NCI-H128 (cell line): ENCODE measurements around the gene KRT13.
"Not testable (repeated sequence)": the region's sequence is repeated elsewhere in the genome, so short reads cannot be mapped to it uniquely, and the experiment has no call there.

ENCODE experiments used
- DNase-seq: peaks from one replicate; lab custom pipeline; 2025; ENCODE audit not compliant: unreplicated experiment; lab: John Stamatoyannopoulos, UW

The KRT13 gene

DNA sequence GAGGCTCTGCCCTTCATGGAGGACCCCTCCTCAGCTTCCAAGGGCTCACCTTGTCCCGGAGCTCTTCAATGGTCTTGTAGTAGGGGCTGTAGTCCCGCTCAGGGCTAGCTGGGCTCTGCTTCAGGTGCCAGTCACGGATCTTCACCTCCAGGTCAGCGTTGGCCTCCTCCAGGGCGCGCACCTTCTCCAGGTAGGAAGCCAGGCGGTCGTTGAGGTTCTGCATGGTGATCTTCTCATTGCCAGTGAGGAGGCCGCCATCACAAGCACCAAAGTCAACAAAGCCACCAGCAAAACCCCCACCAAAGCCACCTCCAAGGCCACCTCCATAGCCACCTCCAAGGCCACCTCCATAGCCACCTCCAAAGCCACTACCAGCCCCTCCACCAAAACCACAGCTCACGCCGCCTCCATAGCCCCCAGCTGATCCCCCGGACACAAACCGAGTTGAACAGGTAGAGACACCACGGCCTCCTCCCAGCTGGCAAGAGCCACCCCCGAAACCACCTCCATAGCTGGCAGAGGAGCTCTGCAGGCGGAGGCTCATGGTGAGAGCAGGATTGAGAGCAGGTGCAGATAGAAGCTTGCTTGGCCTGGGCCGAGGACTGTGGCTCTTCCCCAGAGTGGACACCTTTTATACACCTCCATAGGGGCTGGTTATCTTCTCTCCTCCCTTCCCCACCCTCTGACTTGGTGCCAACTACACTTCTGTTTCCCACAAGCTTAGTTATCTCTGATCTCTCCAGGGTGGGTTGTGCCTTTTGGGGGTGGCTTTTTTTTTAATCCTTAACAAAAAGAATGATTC is at the start of gene KRT13:
Gene KRT13, minus strand, starts transcription at position 606 of the 802 bp plus-strand sequence. Its CDS starts 62 bp downstream, at position 544.
- DNase-seq = no peak

DNA sequence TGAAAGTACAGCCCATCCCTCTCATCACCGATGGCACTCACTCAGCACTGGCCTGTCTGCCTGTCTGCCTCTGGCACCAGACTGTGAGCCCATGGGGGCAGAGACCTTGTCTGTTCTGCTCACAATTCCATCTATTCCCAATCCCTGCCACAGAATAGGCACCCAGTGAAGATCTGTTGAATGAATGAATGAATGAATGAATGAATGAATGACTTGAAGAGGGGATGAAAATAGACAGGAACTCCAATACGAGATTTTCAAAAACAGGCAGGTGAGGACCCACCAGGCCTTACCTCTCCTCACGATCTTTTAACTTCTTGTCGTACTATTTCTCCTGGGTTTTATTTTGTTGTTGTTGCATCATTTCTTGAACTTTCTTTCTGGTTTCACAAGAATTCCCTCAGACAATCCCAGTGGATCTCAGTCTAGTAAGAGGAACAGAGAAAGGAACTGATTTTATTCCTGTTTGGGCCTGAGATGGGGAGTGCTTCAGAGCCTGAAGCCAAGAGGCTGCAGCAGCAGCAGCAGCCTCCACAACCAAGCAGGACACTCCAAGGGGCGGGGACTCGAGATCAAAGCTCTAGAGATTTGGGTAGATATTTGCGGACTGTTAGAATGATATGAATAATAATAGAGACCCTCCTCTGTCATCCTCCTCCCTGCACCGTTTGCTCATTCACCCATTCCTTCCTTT is 48.7 kb upstream of the KRT13 start:
- no peak for DNase-seq

DNA sequence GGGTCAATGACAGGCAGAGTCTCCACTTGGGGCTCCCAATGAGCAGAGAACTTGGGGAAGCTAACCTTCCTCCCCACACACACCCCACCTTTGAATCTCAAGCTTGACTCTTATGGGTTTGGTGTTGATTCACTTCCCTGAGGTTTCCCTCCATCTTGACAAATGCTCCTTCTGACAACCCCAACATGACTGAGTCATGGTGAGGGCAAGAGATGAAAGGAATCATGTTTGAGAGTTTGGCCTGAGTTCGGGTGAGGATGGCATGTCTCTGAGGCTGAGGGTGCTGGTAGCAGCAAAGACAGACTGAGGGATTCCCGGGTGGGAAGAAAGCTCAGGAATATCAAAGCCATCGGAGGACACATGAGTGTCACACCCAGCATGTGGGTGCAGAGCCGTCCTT is 47.8 kb upstream of the KRT13 start:
- DNase-seq = no peak

DNA sequence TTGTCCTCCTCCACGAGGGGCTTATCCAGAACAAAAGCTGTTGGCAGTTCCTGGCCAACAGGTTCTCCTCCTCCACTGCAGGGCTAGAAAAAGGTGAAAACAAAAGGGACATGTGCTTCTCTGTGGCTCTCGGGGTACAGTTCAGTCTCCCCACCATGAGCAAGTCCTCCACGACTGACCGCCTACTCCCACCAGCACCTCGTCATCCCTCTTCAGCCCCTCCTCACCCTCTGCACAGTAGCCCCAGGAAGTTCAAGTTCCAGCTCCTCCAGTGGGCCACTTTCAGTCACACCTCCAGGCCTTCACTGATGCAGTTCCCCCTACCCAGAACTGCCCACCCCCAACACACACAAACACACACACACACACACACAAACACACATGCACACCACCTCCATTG is 47.0 kb upstream of the KRT13 start:
- no peak for DNase-seq

DNA sequence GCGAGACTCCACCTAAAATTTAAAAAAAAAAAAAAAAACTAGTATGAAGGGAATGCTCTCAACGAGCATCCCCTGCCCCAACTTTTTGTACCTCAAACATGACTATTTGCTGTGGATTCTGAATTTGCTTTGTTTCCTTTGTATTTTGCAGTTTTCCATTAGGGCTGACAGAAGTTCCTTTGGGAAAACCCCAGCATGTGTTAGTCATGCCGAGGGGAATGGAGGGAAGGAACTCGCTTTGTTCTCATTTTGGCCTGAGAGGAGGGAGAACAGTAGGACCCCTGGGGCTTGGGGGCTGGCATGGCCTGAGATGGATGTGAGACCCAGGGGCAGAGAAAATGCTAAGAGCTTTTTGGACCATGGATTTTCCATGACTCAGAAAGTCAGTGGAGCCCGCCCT is 46.0 kb upstream of the KRT13 start:
- DNase-seq = no peak

DNA sequence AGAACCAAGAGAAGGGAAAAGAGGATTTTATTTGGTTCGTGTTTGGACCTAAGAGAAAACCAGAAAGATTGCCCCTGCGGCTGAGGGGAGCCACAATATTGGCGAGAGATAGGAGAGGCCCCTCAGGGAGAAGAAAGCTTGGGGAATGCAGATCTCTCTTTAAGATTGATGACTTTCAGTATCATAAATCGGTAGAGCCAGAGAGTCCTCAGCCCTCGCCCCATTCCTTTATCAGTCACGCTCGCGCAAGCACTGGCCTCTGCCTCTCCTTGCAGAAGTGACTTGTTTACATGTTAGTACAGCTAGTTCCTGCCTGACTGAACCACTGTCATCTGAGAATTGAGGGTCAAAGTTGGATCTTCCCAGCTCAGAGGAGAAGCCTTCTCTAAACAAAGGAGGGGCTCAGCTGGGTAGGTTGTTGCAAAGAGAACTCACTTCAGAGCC is 44.2 kb upstream of the KRT13 start:
- DNase-seq = no peak

DNA sequence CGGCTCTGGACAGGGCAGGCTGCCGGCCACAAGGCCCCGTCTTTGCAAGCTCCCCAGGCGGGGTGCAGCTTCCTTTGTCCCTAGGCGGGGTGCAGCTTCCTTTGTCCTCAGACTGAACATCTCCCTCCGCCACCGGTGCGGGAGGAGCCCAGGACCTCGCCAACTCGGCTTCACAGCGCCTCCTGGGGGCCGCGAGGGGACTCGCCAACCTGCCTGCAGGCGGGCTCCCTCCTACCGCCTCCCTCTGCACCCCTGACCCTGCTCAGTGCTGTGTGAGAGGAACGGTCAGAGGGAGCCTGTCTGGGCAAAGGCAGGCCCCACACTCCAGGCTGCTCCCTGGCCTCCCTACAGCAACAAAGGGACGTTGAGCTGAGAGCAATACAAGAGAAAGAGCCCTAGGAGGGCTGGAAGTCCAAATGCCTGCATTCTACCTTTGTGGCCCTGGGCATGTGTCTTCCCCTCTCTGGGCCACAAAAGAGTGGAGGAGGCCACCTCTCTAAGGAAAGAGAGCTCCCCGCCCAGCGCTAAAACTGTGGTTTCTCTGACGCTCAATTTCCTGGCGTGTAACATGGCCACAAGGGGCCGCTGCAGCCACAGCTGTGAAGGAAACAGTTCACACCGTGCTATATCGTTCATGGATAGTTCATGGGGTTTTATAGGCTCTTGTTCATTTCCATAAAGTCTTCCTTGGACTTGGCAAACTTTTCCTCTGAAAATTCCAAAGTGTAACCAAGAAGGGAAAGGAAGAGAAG is 43.6 kb upstream of the KRT13 start:
- DNase-seq = peak; percentile 31

DNA sequence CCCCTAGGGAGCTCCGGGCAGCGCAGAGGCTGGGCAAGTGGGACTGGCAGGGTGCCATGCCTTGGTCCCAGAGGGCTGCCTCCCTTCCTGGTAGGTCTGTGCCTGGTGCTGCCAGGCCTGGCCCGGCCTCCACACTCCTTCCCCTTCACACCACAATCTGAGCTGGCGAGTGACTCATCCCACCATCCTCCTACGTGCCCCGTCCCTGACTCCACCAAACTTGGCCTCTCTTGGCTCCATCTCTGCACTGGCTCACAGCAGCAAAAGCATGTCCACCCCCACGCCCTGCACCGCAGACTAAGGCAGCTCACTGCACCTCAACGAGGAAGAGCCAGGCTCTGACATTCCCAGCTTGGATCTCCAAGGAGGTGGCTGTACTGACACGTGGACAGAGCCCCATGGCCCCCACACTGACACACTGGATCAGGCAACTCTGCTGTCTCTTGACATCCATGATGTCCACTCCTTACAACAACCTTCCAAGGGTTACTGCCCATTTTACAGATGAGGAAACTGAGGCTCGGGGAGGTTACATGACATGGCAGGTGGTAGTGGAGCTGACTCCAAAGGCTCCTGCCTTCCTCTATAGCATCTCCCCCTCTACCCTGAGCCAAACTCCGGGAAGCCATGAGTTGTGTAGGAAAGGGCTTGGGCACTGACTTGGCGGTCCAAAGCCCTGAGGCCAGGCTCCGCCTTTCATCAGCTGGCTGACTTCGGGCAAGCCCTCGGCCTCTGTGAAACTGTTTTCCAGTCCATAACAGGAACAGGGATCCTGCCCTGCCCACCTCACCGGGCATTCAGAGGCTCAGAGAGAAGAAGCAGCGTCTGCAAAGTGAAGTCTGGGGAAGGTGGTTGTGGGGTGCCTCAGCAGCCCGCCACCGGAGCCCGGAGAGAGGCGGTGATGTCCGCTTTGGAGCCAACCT is 42.8 kb upstream of the KRT13 start:
- DNase-seq = no peak

DNA sequence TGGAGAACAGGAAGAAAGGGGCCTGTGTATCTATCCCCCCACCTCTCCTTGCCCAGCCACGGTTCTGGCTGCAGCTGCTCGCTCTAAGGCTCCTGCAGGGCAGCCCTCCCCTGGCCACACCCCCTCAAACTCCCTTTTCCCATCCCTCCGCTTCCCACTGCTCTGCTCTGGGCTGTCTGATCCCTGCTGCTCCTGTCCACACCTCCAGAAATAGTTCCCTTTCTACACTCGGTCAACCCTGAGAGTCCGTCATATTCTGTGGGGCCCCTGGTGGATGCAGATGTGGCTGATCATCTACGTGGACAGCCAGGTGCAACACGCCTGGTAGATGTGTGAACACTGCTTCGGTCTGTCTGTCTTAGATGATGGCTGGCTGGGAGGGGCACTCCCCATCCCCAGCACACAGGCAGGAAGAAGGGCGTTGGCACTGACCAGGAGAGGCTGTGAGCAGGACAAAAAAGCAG is 42.0 kb upstream of the KRT13 start:
- no peak for DNase-seq

DNA sequence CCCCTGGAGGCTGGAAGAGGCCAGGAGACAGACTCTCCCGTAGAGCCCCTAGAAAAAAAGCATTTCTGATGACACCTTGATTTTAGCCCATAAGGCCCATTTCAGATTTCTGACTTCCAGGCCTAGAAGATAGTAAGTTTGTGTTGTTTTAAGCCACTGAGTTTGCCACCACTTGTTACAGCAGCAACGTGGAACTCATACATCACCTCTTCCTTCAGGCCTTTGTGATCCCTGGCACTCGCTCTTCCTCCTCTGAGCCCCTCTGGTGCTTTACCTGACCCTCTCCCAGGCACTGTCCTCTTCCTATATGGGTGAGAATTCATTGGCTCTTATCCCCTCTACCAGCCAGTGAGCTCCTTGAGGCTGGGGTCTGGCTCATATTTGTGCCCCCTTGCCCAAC is 41.4 kb upstream of the KRT13 start:
- DNase-seq = no peak

DNA sequence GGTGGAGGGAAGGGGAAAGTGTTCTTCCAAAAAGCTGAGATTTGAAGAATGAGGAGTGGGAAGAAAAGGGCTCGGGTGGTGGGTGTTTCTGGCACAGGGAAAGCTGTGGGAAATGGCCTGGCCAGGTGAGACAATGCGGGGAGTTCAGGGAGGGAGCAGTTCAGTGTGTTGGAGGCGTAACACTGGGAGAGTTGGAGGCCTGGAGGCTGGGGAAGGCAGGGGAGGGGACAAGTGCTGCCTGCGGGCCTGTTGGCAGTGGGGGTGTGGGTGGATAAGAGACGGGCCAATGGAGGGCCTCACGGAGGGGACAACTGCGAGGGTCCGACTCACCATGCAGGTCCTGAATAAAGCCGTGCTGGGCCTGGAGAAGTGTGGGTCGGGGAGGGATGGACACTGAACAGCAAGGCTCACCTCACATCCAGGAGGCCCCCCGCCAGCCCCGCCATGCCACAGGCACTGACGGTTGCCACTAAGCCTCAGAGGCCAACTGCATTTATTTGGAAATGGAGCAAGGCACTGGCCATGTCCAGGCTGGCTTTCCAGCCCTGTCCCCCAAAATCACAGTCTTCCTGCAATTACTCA is 40.5 kb upstream of the KRT13 start:
- DNase-seq = no peak

DNA sequence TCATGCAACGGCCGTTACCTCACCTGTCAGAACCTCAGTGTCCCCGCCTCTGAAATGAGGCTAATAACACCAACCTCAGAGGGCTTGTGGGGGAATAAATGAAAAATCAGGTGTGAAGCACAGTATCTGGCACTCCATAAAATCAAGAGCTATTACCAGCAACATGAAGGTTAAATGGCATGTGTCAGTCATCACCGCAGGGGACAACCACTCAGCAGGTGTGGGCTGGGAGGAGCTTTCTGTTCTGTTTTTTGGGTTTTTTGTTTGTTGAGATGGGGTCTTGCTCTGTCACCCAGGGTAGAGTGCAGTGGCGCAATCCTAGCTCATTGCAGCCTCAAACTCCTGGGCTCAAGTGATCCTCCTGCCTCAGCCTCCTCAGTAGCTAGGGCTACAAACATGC is 39.5 kb upstream of the KRT13 start:
- no peak for DNase-seq

DNA sequence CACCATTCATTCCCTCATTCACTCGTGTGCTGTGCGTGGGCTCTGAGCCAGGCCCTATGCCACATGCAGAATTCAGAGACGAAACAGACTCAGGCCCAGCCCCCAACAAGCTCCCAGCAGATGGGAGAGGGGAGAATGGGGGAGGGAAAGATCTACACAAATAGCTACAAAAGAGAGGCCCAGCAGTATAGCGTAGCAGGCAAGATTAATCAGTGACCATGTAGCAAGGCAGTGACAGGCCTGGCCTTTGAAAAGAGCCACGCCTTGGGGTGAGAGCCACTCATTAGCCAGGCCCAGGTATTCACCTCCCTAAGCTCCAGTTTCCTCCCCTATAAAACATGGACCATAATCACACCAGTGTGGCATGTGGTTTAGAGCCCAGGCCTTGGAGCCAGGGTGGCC is 39.1 kb upstream of the KRT13 start:
- no peak for DNase-seq

DNA sequence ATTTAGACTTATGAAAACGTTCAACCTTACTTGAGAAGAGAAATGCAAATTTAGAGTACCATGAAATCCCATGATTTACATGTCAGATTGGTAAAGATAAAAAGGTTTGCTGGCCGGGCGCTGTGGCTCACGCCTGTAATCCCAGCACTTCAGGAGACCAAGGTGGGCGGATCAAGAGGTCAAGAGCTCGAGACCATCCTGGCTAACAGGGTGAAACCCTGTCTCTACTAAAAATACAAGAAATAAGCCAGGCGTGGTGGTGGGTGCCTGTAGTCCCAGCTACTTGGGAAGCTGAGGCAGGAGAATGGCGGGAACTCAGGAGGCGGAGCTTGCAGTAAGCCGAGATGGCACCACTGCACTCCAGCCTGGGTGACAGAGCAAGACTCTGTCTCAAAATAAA is 37.4 kb upstream of the KRT13 start:
- not testable (repeated sequence) for DNase-seq

DNA sequence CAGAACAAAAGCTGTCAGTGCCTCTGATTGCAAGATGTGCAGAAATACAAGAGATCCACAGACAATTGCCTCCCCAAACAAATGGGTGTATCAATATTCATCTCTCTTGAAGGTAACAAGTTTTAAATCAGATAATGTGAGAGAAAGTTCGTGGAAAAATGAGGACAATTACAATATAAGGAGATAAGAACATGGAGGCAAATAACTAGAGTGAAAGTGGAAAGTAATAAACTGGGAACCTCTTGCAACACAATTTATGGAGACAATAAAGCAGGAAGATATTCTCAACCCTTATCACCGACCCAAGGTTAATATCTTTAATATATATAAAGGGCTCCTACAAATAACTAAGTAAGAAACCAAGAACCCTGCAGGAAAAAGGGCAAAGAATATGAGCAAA is 36.9 kb upstream of the KRT13 start:
- DNase-seq = no peak

DNA sequence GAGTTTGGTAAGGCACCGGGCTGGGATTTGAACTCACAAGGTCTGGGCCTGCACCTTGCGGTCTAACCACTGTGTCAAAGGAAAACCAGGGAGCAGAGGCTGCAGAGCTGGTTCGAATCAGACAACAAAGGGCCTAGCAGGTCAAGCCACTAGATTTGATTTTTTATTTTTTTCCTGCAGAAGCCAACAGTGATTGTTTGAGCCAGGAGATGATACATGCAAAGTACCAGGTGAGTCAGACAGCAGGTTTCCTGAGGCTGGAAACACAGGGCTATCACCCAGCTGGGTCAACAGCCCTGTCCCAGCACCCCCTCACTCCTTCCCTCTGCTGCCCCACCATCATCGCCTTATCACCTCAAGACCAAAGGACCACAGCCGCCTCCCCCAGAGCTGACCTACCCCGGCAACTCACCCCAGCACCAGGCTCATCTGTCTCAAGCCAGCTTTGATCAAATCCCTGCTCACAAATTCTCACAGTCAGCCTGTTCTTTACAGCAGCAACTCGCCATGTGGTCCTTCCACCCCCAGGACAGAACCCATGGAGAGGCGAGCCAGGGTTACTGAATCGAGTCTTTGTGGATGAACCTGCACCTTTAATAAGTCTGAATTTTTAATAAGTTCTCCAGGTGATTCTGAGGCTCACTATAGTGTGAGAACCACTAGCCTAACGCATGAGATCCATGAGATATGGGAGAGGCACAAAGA is 35.7 kb upstream of the KRT13 start:
- no peak for DNase-seq

DNA sequence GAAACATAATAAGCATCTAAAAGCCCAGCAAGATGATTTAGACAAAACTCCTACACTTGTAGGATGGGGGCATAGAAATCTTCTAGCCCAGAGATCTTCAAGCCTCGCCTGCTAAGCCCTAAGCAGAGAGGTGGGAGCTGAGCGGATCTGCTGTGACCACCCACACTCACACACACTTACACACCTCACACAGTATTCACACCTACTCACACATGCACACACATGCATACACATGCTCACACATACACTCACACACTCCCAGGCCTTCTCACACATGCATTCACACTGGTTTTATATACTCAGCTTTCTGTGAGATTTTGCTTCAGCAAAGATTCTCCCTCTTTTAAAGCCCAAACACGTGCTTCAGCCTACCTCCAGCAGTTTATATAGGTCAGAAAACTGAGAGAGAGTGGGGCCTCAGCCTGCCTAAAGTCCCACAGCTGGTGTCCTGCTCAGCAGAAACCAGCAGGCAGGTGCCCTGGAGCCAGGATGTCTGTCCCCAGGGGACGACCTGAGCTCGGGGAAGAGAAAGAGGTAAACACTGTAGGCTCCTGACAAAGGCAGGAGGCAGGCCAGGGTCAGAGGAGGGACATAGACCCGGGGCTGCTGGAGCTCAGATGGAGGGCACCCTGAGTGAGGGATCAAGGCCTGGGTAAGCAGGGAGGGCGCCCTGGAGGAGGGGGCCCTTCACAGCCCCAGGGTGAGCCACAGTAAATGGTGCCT is 34.7 kb upstream of the KRT13 start:
- DNase-seq = no peak

DNA sequence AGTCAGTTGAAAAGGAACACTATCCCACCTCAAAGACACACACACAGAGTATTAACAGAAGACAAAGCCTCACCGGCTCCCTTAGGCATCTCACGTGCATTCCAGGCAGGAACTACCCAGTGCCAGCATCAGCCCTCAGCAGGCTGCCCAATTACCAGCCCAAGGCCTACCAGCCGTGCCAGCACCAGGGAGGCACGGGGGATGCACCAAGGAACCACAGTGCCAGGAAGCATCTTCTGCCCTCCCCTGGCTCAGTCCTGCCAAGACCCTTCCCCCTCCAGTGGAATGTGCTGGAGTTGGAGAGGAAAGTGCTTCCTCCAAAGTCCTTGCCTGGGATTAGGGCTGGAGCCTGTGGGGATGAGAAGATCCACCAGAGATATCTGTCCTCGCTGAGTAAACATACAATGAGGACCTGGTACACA is 33.7 kb upstream of the KRT13 start:
- no peak for DNase-seq

DNA sequence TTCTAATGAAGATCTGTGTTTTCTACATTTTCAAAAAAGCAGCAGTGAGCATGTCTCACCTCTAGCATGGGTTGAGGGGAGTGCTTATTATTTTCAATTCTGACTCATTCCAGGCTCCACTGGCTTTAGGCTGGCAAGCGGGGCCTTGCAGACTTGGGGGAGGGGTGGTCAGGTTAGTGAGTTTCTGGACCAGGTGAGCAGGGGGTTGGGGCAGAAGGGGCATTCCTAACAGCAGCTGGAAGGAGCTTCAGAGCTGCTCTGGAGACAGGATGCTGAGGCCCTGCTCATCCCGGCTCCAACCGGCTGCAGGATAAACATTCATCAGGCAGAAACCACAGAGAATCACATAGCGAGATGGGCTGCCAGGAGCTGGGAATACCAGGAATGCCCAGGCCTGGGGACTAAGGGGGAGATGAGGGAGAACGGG is 33.2 kb upstream of the KRT13 start:
- DNase-seq = no peak
